Cardiac fibroblast (primary cell): ENCODE results near the gene BRPF1.

Experiments used
- DNase-seq, 2 donors: peaks; one replicate each; pipeline versions ENCODE4 v3.0.0 to v3.0.0-alpha.2; 2010; ENCODE audit warnings: low read depth in 2 of 2
- H3K4me3 ChIP-seq, 2 donors: replicated peaks in 1 of 2; 1 replicate in 1 of 2; 2 replicates in 1 of 2; pipeline ENCODE4 v1.5.1; 2011; ENCODE audit warnings: low read depth in 2 of 2, low read length in 2 of 2, mild to moderate bottlenecking in 2 of 2, moderate library complexity in 1 of 2
- CTCF ChIP-seq: IDR thresholded peaks from one replicate; pipeline ENCODE4 v1.5.1; 2011; ENCODE audit warnings: low read depth, mild to moderate bottlenecking, low read length, inconsistent platforms

BRPF1 gene

DNA sequence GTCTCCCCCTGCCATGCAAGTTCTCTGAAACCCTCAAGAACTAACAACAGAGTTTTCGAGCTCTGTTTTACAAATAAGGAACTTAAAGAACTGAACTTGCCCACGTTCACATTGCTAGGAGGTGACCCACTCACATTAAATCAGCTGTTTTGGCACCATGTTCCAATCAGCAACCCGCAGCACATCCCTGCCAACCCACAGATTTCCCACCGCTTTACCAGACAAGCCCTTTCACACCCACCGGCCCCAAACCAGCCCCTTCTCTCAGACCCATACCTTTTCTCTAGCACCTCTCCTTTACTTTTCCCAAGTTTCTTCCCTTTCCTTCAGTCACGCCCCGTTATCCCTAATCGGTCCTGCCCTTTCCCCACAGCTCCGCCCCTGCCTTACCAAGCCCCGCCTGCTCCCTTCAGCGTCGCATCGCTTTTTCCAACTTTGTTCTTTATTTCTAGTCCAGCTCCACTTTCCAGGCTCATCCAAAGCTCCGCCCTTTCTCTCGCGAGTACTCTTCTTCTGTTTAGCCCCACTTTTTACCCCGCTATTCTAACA is 804 bp upstream of the BRPF1 start:
- peak overlapping the region; percentile 48 to 58 for H3K4me3 ChIP-seq
- no peak for DNase-seq
- TF ChIP-seq CTCF: no peak

DNA sequence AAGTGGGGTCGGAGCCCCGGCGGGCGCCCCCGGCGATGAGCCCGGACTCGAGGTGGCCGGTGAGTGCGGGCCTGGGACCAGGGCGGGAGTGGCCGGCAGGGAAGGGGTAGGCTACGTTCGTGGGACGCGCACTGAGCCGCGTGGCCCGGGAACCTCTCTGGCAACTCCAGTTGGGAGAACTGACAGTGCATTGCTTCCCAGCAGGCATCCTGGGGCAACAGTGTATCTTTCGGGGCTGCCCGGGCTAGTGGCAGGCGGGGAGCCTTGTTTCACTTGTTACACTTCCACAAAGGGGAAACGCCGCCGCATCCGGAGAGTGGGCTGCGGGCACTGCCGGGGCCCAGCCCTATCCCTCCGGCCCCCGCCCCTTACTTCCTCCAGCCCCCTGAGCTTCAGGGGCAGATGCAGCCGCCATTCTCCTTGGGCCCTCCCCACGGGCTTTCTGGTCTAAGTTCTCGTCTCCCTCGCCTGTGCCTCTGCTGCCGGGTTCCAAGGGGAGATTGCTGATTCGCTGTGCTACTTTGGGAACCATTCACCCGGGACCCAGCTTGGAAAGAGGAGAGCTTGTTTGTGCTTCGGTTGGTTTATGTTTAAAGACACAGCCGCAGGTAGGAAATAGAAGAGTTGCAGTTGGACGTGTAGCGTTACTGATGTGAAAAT is 675 bp downstream of the BRPF1 start:
- peak overlapping the region; percentile 96 to 97 for H3K4me3 ChIP-seq
- DNase-seq: peak in 1 of 2 donors; percentile 9
- no peak for TF ChIP-seq CTCF

DNA sequence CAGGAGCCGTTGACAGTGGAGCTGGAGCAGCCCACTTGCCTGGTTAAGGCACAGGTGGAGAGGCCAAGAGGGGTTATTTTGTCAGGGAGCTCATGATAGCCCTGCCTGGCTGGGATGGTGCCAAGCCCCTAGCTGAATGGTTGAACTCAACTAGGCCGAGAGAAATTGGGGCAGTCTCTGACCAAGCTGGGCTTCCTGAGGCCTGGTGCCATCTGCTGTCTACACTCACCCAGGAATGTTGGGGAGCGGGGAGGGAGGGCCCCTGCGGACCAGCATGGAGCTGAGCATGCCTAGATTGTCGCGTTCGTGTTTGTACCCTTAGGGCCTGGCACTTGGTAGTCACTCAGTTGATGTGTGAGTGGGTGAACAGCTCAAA is 1.2 kb downstream of the BRPF1 start:
- H3K4me3 ChIP-seq: peak overlapping the region; percentile 96 to 97
- DNase-seq: peak in 1 of 2 donors; percentile 26
- no peak for TF ChIP-seq CTCF

DNA sequence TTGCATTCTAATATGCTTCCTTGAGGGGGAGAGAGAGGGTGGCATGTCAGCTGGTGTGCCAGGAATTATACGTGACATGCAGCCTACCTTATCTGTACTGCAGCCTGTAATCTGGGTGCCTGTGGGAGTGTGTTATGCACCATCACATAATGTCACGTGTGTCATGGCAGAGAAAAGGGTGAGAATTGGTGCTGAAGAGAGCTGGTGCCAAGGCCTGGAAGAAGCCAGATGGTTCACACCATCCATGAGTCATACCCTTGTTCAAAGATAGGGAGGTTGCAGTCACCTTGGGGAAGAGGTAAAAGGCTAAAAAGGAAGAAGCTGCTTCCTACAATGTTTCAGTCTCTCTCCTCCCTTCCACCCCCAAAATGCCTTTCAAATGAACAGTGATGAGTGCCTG is 5.3 kb downstream of the BRPF1 start:
- no peak overlapping the region for H3K4me3 ChIP-seq
- DNase-seq: no peak
- TF ChIP-seq CTCF: no peak

- TF ChIP-seq CTCF: no peak
- H3K4me3 ChIP-seq: no peak overlapping the region
- no peak for DNase-seq
Measured at GRCh38 chr3:9739181-9739580, 7.6 kb downstream of the BRPF1 start.

DNA sequence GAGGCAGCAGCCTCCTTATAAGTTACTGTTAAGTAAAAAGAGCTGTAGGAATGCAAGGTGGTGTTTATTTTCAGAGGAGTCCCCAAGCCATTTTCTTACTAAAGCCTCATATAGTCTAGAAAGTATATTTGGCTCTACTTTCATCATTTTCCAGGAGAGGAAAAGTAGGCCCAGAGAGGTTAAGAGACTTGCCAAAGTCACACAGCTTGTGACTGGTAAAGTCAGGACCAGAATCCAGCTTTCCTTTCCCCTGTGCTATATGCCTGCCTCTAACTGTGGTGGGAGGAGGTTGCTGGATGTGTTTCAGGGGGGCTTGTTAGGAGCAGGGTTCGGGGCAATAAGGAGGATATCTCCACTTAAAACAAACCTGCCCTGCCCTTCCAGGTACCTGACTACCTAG is 11.0 kb downstream of the BRPF1 start:
- TF ChIP-seq CTCF: no peak
- H3K4me3 ChIP-seq: no peak overlapping the region
- no peak for DNase-seq

DNA sequence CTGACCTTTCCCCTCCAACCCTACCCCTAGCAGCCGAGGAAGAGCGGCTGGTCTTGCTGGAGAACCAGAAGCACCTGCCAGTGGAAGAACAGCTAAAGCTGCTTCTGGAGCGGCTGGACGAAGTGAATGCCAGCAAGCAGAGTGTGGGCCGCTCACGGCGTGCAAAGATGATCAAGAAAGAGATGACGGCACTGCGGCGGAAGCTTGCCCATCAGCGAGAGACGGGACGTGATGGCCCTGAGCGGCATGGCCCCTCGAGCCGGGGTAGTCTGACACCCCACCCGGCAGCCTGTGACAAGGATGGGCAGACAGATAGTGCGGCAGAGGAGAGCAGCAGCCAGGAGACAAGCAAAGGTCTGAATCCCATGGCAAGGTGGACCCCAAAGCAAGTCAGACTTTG is 12.0 kb downstream of the BRPF1 start:
- H3K4me3 ChIP-seq: no peak overlapping the region
- no peak for DNase-seq
- TF ChIP-seq CTCF: no peak
